Activated CD8-positive, alpha-beta T cell treated with anti-CD3 and anti-CD28 coated beads, Interleukin-2, amount 10 ng/mL, durations not matched to agents 7 days and 5 days (primary cell): ENCODE results near the gene DEDD. TPM values are rescaled to one million over a fixed set of nuclear protein-coding genes. Genes with fewer than 3 reads are reported as not detected.

Experiments
- ATAC-seq: fragments of 150-1000 bp; cut with Tn5 transposase; one replicate; pipeline ENCODE4 v1.10.0; 2021; ENCODE audit warnings: moderate library complexity
- CTCF ChIA-PET: fragments of 350-600 bp; sonication (Branson Sonifier 250); formaldehyde crosslinking; loops from one replicate; lab custom pipeline; 2021; ENCODE audit warnings: antibody characterized with exemption; lab: Charles Lee
- POLR2A ChIA-PET: fragments of 350-600 bp; sonication (Branson Sonifier 250); formaldehyde crosslinking; loops from one replicate; lab custom pipeline; 2021; ENCODE audit warnings: antibody characterized with exemption; lab: Charles Lee
- DNase-seq: peaks from one replicate; pipeline ENCODE4 v3.0.0-alpha.2; 2020
- H3K27ac Mint-ChIP-seq: one replicate; pipeline ENCODE4 v1.8.0; 2021; ENCODE audit warnings: mild to moderate bottlenecking, mixed read lengths
- H3K27me3 Mint-ChIP-seq: one replicate; pipeline ENCODE4 v1.8.0; 2021; ENCODE audit warnings: low read depth, mixed read lengths
- H3K36me3 Mint-ChIP-seq: one replicate; pipeline ENCODE4 v1.8.0; 2021; ENCODE audit warnings: low read depth, mixed read lengths
- H3K4me1 Mint-ChIP-seq: one replicate; pipeline ENCODE4 v1.8.0; 2021; ENCODE audit warnings: low read depth, mixed read lengths
- H3K4me3 Mint-ChIP-seq: one replicate; pipeline ENCODE4 v1.8.0; 2021; ENCODE audit warnings: mild to moderate bottlenecking, mixed read lengths
- H3K9me3 Mint-ChIP-seq: one replicate; pipeline ENCODE4 v1.8.0; 2022; ENCODE audit warnings: mixed read lengths; ENCODE audit not compliant: insufficient read depth
- total RNA-seq, 2 experiments: library from RNA; stranded (reverse); gene quantifications; one replicate each; pipeline ENCODE4 v1.2.3, GENCODE V29; 2021

Gene DEDD
- total RNA-seq, 2 experiments from 2014 or later = 34.5 to 36.3 TPM

GRCh38 chr1:161091796-161092507, 40.5 kb downstream of the DEDD start:
- ATAC-seq (no peak), DNase-seq (no peak)
- Mint-ChIP-seq H3K9me3 (no peaks in the 10 kb centered on the region), H3K36me3 (no peaks in the 10 kb centered on the region), H3K27ac (no peak overlapping the region), H3K4me3 (no peak overlapping the region), H3K27me3 (no peaks in the 10 kb centered on the region), H3K4me1 (peaks cover 39% of the 10 kb centered on the region)
- CTCF ChIA-PET = interaction anchor here (0.9 to 9.8 kb wide), 5 partner anchors 19 to 138 kb away, joined by 3 to 292 read pairs (median 4); partner anchors contain the start of genes ARHGAP30 and ITLN2
- POLR2A ChIA-PET = interaction anchor here (1.3 to 3.0 kb wide), 3 partner anchors 22 to 46 kb away, joined by 4 to 12 read pairs (median 12); partner anchors contain the start of genes ARHGAP30 and USF1

- no peaks in the 10 kb centered on the region for H3K9me3 Mint-ChIP-seq
- DNase-seq = no peak
- ChIA-PET POLR2A (no interaction called here), CTCF (no interaction called here)
- H3K27me3 Mint-ChIP-seq = no peaks in the 10 kb centered on the region
- no peak overlapping the region for H3K27ac Mint-ChIP-seq
- no peak overlapping the region for H3K4me3 Mint-ChIP-seq
- no peaks in the 10 kb centered on the region for H3K36me3 Mint-ChIP-seq
- ATAC-seq = no peak
- peaks cover 31% of the 10 kb centered on the region for H3K4me1 Mint-ChIP-seq
Measured at GRCh38 chr1:161091093-161091492, 41.4 kb downstream of the DEDD start.

GRCh38 chr1:161090617-161091016, 41.9 kb downstream of the DEDD start:
- Mint-ChIP-seq H3K27me3 (no peaks in the 10 kb centered on the region), H3K4me3 (no peak overlapping the region), H3K36me3 (no peaks in the 10 kb centered on the region), H3K4me1 (peaks cover 31% of the 10 kb centered on the region), H3K27ac (no peak overlapping the region), H3K9me3 (no peaks in the 10 kb centered on the region)
- DNase-seq (no peak), ATAC-seq (peak; percentile 45)
- ChIA-PET POLR2A (no interaction called here), CTCF (interaction anchor here (1.1 kb wide), 1 partner anchor 100 kb away, joined by 3 read pairs; no protein-coding TSS in a partner anchor)

- ChIA-PET POLR2A (no interaction called here), CTCF (interaction anchor here (1.1 to 2.4 kb wide), 4 partner anchors 8 to 99 kb away, joined by 3 to 5 read pairs (median 4); partner anchors contain the start of gene KLHDC9)
- Mint-ChIP-seq H3K36me3 (no peaks in the 10 kb centered on the region), H3K27ac (no peak overlapping the region), H3K4me3 (no peak overlapping the region), H3K9me3 (no peaks in the 10 kb centered on the region), H3K27me3 (no peaks in the 10 kb centered on the region), H3K4me1 (peaks cover 31% of the 10 kb centered on the region)
- DNase-seq (no peak), ATAC-seq (no peak)
Measured at GRCh38 chr1:161089938-161090337, 42.5 kb downstream of the DEDD start.

GRCh38 chr1:161089251-161089924, 43.1 kb downstream of the DEDD start, which contains the start of gene NECTIN4:
NECTIN4 (minus strand) TSS chr1:161089558; CDS start chr1:161089296, 262 bp downstream.
- no peak for ATAC-seq
- Mint-ChIP-seq H3K4me3 (no peak within 1 kb of the TSS), H3K27ac (no peak within 1 kb of the TSS), H3K36me3 (no peaks in the 10 kb centered on the region), H3K27me3 (no peaks in the 10 kb centered on the region), H3K4me1 (peaks cover 31% of the 10 kb centered on the region), H3K9me3 (no peaks in the 10 kb centered on the region)
- DNase-seq = no peak
- POLR2A ChIA-PET = interaction anchor here (0.7 kb wide), 1 partner anchor 20 kb away, joined by 3 read pairs; the partner anchor contains the start of gene ARHGAP30
- CTCF ChIA-PET = interaction anchor here (1.1 to 2.4 kb wide), 6 partner anchors 8 to 99 kb away, joined by 3 to 6 read pairs (median 4); partner anchors contain the start of gene KLHDC9

GRCh38 chr1:161088587-161089110, 43.8 kb downstream of the DEDD start:
- Mint-ChIP-seq H3K36me3 (no peaks in the 10 kb centered on the region), H3K9me3 (no peaks in the 10 kb centered on the region), H3K4me3 (no peak overlapping the region), H3K27me3 (no peaks in the 10 kb centered on the region), H3K27ac (no peak overlapping the region), H3K4me1 (peaks cover 29% of the 10 kb centered on the region)
- no peak for ATAC-seq
- ChIA-PET POLR2A (interaction anchor here (0.7 to 1.0 kb wide), 2 partner anchors 8 to 19 kb away, joined by 3 read pairs; partner anchors contain the start of gene ARHGAP30), CTCF (interaction anchor here (1.2 to 2.4 kb wide), 4 partner anchors 8 to 91 kb away, joined by 3 to 6 read pairs (median 6); no protein-coding TSS in a partner anchor)
- no peak for DNase-seq

GRCh38 chr1:161086457-161086856, 46.0 kb downstream of the DEDD start:
- Mint-ChIP-seq H3K9me3 (no peaks in the 10 kb centered on the region), H3K27ac (no peak overlapping the region), H3K4me3 (no peak overlapping the region), H3K4me1 (peaks cover 14% of the 10 kb centered on the region), H3K27me3 (no peaks in the 10 kb centered on the region), H3K36me3 (no peaks in the 10 kb centered on the region)
- ChIA-PET POLR2A (no interaction called here), CTCF (interaction anchor here (1.0 to 2.5 kb wide), 2 partner anchors 10 to 11 kb away, joined by 3 to 10 read pairs; no protein-coding TSS in a partner anchor)
- DNase-seq (no peak), ATAC-seq (no peak)

GRCh38 chr1:161085165-161085564, 47.3 kb downstream of the DEDD start:
- ChIA-PET POLR2A (interaction anchor here (1.2 to 1.3 kb wide), 2 partner anchors 15 to 163 kb away, joined by 4 read pairs; partner anchors contain the start of gene ARHGAP30), CTCF (interaction anchor here (1.0 to 2.5 kb wide), 6 partner anchors 11 to 43 kb away, joined by 3 to 14 read pairs (median 3); partner anchors contain the start of gene KLHDC9)
- no peak overlapping the region for H3K4me3 Mint-ChIP-seq
- no peaks in the 10 kb centered on the region for H3K27me3 Mint-ChIP-seq
- no peak for DNase-seq
- peaks cover 4% of the 10 kb centered on the region for H3K4me1 Mint-ChIP-seq
- no peak overlapping the region for H3K27ac Mint-ChIP-seq
- no peaks in the 10 kb centered on the region for H3K9me3 Mint-ChIP-seq
- no peaks in the 10 kb centered on the region for H3K36me3 Mint-ChIP-seq
- no peak for ATAC-seq

- no peak overlapping the region for H3K4me3 Mint-ChIP-seq
- peaks cover 3% of the 10 kb centered on the region for H3K4me1 Mint-ChIP-seq
- ATAC-seq = no peak
- no peak for DNase-seq
- CTCF ChIA-PET = interaction anchor here (1.0 to 2.5 kb wide), 7 partner anchors 12 to 43 kb away, joined by 3 to 14 read pairs (median 3); partner anchors contain the start of gene KLHDC9
- H3K9me3 Mint-ChIP-seq = no peaks in the 10 kb centered on the region
- no peaks in the 10 kb centered on the region for H3K27me3 Mint-ChIP-seq
- POLR2A ChIA-PET = interaction anchor here (0.6 to 1.3 kb wide), 3 partner anchors 15 to 261 kb away, joined by 3 to 4 read pairs (median 4); partner anchors contain the start of gene ARHGAP30
- no peak overlapping the region for H3K27ac Mint-ChIP-seq
- H3K36me3 Mint-ChIP-seq = no peaks in the 10 kb centered on the region
Measured at GRCh38 chr1:161084597-161084988, 47.9 kb downstream of the DEDD start.

- Mint-ChIP-seq H3K4me1 (peaks cover 3% of the 10 kb centered on the region), H3K9me3 (no peaks in the 10 kb centered on the region), H3K36me3 (no peaks in the 10 kb centered on the region), H3K4me3 (no peak overlapping the region), H3K27ac (no peak overlapping the region), H3K27me3 (peaks cover 4% of the 10 kb centered on the region)
- ChIA-PET CTCF (interaction anchor here (1.0 to 2.3 kb wide), 5 partner anchors 13 to 42 kb away, joined by 3 to 14 read pairs (median 3); no protein-coding TSS in a partner anchor), POLR2A (interaction anchor here (0.6 to 1.3 kb wide), 3 partner anchors 14 to 261 kb away, joined by 3 to 4 read pairs (median 4); partner anchors contain the start of gene ARHGAP30)
- no peak for DNase-seq
- peak; percentile 27 for ATAC-seq
Measured at GRCh38 chr1:161083748-161084596, 48.5 kb downstream of the DEDD start.
